NCI-H748 treated with DMSO at 0.1 percent for 48 hours (cell line): Measurements from ENCODE around the gene TXNDC5.

Experiments
- DNase-seq: peaks from one replicate; lab custom pipeline; 2025; lab: John Stamatoyannopoulos, UW

TXNDC5 gene

GRCh38 chr6:7851780-7852179 lies 58.8 kb downstream of the TXNDC5 start:
- DNase-seq, result no peak

GRCh38 chr6:7848229-7848628 lies 62.4 kb downstream of the TXNDC5 start:
- DNase-seq, result no peak

- DNase-seq, result no peak
Observed at GRCh38 chr6:7846966-7847818, 63.4 kb downstream of the TXNDC5 start.

GRCh38 chr6:7841781-7842468 lies 68.7 kb downstream of the TXNDC5 start:
- no peak for DNase-seq

- no peak for DNase-seq
Observed at GRCh38 chr6:7836371-7837026, 74.1 kb downstream of the TXNDC5 start.

GRCh38 chr6:7833751-7834070 lies 76.9 kb downstream of the TXNDC5 start:
- no peak for DNase-seq

- DNase-seq, result no peak
Observed at GRCh38 chr6:7832904-7833750, 77.5 kb downstream of the TXNDC5 start.
